IMR-90 (cell line): Measurements from ENCODE around the gene KLHDC7B. TPM values are rescaled to one million over a fixed set of nuclear protein-coding genes. Genes with fewer than 3 reads are reported as not detected.

Source experiments
- ATAC-seq: fragments of 200-7000 bp; cut with Tn5 transposase; 2 replicates; pipeline ENCODE4 v1.9.1; 2020; ENCODE audit warnings: low read depth, mild to moderate bottlenecking, moderate library complexity
- BruUV-seq: library from RNA; stranded (reverse); fragments of 400-500 nt; replicated peaks from 2 replicates; lab custom pipeline; 2021; lab: Mats Ljungman, UMichigan
- CTCF ChIA-PET: fragments of 300-600 bp; formaldehyde crosslinking; extraction: SDS; loops from one replicate; lab custom pipeline; 2021; ENCODE audit warnings: antibody characterized with exemption; lab: Yijun Ruan, JAX
- POLR2A ChIA-PET: fragments of 300-600 bp; sonication (Branson Sonifier 250); formaldehyde crosslinking; loops from one replicate; lab custom pipeline; 2022; ENCODE audit warnings: antibody characterized with exemption; ENCODE audit not compliant: unreplicated experiment; lab: Charles Lee
- DNase-seq: peaks from one replicate; pipeline ENCODE4 v3.0.0; 2013
- H2AFZ ChIP-seq: replicated peaks from 2 replicates; pipeline ENCODE3; 2013; ENCODE audit warnings: low read length, mild to moderate bottlenecking; ENCODE audit not compliant: poor library complexity
- H2AK5ac ChIP-seq: 2 replicates; pipeline ENCODE4 v1.6.1; 2013; ENCODE audit warnings: low read depth, low read length, inconsistent platforms
- H2AK9ac ChIP-seq: replicated peaks from 2 replicates; pipeline ENCODE3; 2013; ENCODE audit warnings: mild to moderate bottlenecking, low read depth, low read length, moderate library complexity; ENCODE audit not compliant: poor library complexity
- H2BK120ac ChIP-seq: 2 replicates; pipeline ENCODE4 v1.6.1; 2013; ENCODE audit warnings: low read depth, low read length, inconsistent platforms
- H2BK15ac ChIP-seq: 3 replicates; pipeline ENCODE4 v1.6.1; 2013; ENCODE audit warnings: low read depth, low read length, inconsistent platforms
- H2BK20ac ChIP-seq: 2 replicates; pipeline ENCODE4 v1.6.1; 2013; ENCODE audit warnings: low read depth, mild to moderate bottlenecking, inconsistent platforms, low read length, moderate library complexity
- H2BK5ac ChIP-seq: 2 replicates; pipeline ENCODE4 v1.6.1; 2013; ENCODE audit warnings: mild to moderate bottlenecking, low read depth, low read length, inconsistent platforms; ENCODE audit not compliant: poor library complexity, severe bottlenecking
- H3K14ac ChIP-seq: replicated peaks from 2 replicates; pipeline ENCODE4 v1.6.1; 2013; ENCODE audit warnings: low read depth, low read length, inconsistent platforms
- H3K18ac ChIP-seq: 2 replicates; pipeline ENCODE4 v1.6.1; 2013; ENCODE audit warnings: low read depth, low read length, control low read depth
- H3K23ac ChIP-seq: 2 replicates; pipeline ENCODE4 v1.6.1; 2013; ENCODE audit warnings: low read depth, low read length, inconsistent platforms
- H3K27ac ChIP-seq: 2 replicates; pipeline ENCODE4 v1.5.1; 2013; ENCODE audit warnings: mild to moderate bottlenecking, control low read depth, low read length; ENCODE audit not compliant: insufficient read depth
- H3K27me3 ChIP-seq: 2 replicates; pipeline ENCODE4 v1.6.1; 2013; ENCODE audit warnings: low read length; ENCODE audit not compliant: control insufficient read depth, insufficient read depth
- H3K36me3 ChIP-seq: 2 replicates; pipeline ENCODE4 v1.6.1; 2013; ENCODE audit warnings: low read length, mixed read lengths; ENCODE audit not compliant: control insufficient read depth, insufficient read depth
- H3K4ac ChIP-seq: 2 replicates; pipeline ENCODE4 v1.6.1; 2013; ENCODE audit warnings: low read depth, low read length, inconsistent platforms
- H3K4me1 ChIP-seq: 2 replicates; pipeline ENCODE4 v1.6.1; 2013; ENCODE audit warnings: low read length, mixed read lengths; ENCODE audit not compliant: control insufficient read depth, insufficient read depth
- H3K4me2 ChIP-seq: 2 replicates; pipeline ENCODE4 v1.6.1; 2013; ENCODE audit warnings: low read depth, mild to moderate bottlenecking, control low read depth, low read length, moderate library complexity
- H3K4me3 ChIP-seq: 2 replicates; pipeline ENCODE4 v1.5.1; 2013; ENCODE audit warnings: low read depth, mild to moderate bottlenecking, control low read depth, low read length, moderate library complexity; ENCODE audit not compliant: insufficient read depth
- H3K56ac ChIP-seq: 2 replicates; pipeline ENCODE4 v1.6.1; 2013; ENCODE audit warnings: low read length, inconsistent platforms; ENCODE audit not compliant: insufficient read depth; ENCODE audit errors: extremely low read depth
- H3K79me1 ChIP-seq, 2 experiments: 2 replicates each; pipeline ENCODE4 v1.6.1; 2013; ENCODE audit warnings: low read length in 2 of 2, inconsistent platforms in 1 of 2, low read depth in 1 of 2
- H3K9ac ChIP-seq: 2 replicates; pipeline ENCODE4 v1.6.1; 2013; ENCODE audit warnings: low read depth, low read length, control low read depth
- H3K9me1 ChIP-seq: 2 replicates; pipeline ENCODE4 v1.6.1; 2013; ENCODE audit warnings: low read length, inconsistent platforms; ENCODE audit not compliant: insufficient read depth
- H3K9me3 ChIP-seq: 2 replicates; pipeline ENCODE4 v1.6.1; 2013; ENCODE audit warnings: low read length; ENCODE audit not compliant: control insufficient read depth, insufficient read depth
- H4K20me1 ChIP-seq: 2 replicates; pipeline ENCODE4 v1.6.1; 2013; ENCODE audit warnings: low read length, inconsistent platforms; ENCODE audit not compliant: insufficient read depth
- H4K5ac ChIP-seq: 2 replicates; pipeline ENCODE4 v1.6.1; 2013; ENCODE audit warnings: mild to moderate bottlenecking, low read depth, low read length, control low read depth
- H4K8ac ChIP-seq, 2 experiments: 2 replicates each; pipeline ENCODE4 v1.6.1; 2013; ENCODE audit warnings: low read depth in 2 of 2, low read length in 2 of 2, control low read depth in 1 of 2, inconsistent platforms in 1 of 2
- H4K91ac ChIP-seq: 2 replicates; pipeline ENCODE4 v1.6.1; 2013; ENCODE audit warnings: low read depth, low read length, inconsistent platforms; ENCODE audit not compliant: insufficient read depth
- BHLHE40 ChIP-seq: fragments of 150-350 bp; IDR thresholded peaks from 2 replicates; pipeline ENCODE4 v1.6.1; 2016; ENCODE audit warnings: mild to moderate bottlenecking, low read depth, low read length
- CEBPB ChIP-seq: IDR thresholded peaks from 2 replicates; pipeline ENCODE4 v1.6.1; 2012; ENCODE audit warnings: low read depth, low read length, improper control_type of control experiment
- CHD1 ChIP-seq: IDR thresholded peaks from 2 replicates; pipeline ENCODE4 v1.6.1; 2012; ENCODE audit warnings: low read depth, low read length, improper control_type of control experiment
- ELK1 ChIP-seq: fragments of 150-350 bp; IDR thresholded peaks from 2 replicates; pipeline ENCODE4 v1.6.1; 2016; ENCODE audit warnings: low read depth, mild to moderate bottlenecking, low read length, moderate library complexity, borderline replicate concordance
- FOS ChIP-seq: fragments of 150-350 bp; IDR thresholded peaks from 2 replicates; pipeline ENCODE4 v1.6.1; 2016; ENCODE audit warnings: low read depth, low read length
- MAFK ChIP-seq: IDR thresholded peaks from 2 replicates; pipeline ENCODE4 v1.6.1; 2012; ENCODE audit warnings: low read depth, low read length, improper control_type of control experiment
- MAZ ChIP-seq: IDR thresholded peaks from 2 replicates; pipeline ENCODE4 v1.6.1; 2012; ENCODE audit warnings: low read depth, mild to moderate bottlenecking, low read length, improper control_type of control experiment, moderate library complexity, borderline replicate concordance
- MXI1 ChIP-seq: IDR thresholded peaks from 2 replicates; pipeline ENCODE4 v1.6.1; 2012; ENCODE audit warnings: low read depth, mild to moderate bottlenecking, low read length, moderate library complexity, borderline replicate concordance
- RAD21 ChIP-seq: IDR thresholded peaks from 2 replicates; pipeline ENCODE4 v1.6.1; 2012; ENCODE audit warnings: low read length, improper control_type of control experiment
- RCOR1 ChIP-seq: IDR thresholded peaks from 2 replicates; pipeline ENCODE4 v1.6.1; 2012; ENCODE audit warnings: mild to moderate bottlenecking, low read length, improper control_type of control experiment; ENCODE audit not compliant: insufficient replicate concordance
- RFX5 ChIP-seq: IDR thresholded peaks from 2 replicates; pipeline ENCODE4 v1.8.0; 2012; ENCODE audit warnings: low read depth, mild to moderate bottlenecking, low read length, moderate library complexity
- SMC3 ChIP-seq: fragments of 150-350 bp; IDR thresholded peaks from 2 replicates; pipeline ENCODE4 v1.6.1; 2016; ENCODE audit warnings: low read depth, mild to moderate bottlenecking, antibody characterized with exemption, low read length, moderate library complexity
- USF2 ChIP-seq: fragments of 150-350 bp; IDR thresholded peaks from 2 replicates; pipeline ENCODE4 v1.6.1; 2017; ENCODE audit warnings: mild to moderate bottlenecking, antibody characterized with exemption, low read length, low read depth
- whole genome bisulfite sequencing, 2 experiments: methylation state at CpG; one replicate each; pipeline versions ENCODE4 v1.1.5 to v1.1.7; 2013; ENCODE audit warnings: missing lambda C conversion rate in 2 of 2; ENCODE audit not compliant: insufficient read length in 1 of 2; ENCODE audit errors: extremely low coverage in 2 of 2; 5-methylcytosine and 5-hydroxymethylcytosine counted together
- dilution Hi-C: fragments of 300-500 bp; cut with HindIII; formaldehyde crosslinking; loops from one replicate; pipeline ENCODE4 v1.14.3; 2018; ENCODE audit warnings: low sequenced_read_pairs; ENCODE audit not compliant: unreplicated experiment
- in situ Hi-C: fragments of 300-500 bp; cut with MboI; formaldehyde crosslinking; loops from 3 replicates; pipeline ENCODE4 v1.14.3; 2019; ENCODE audit warnings: low sequenced_read_pairs, inconsistent platforms, mixed read lengths
- intact Hi-C: fragments of 100-400 bp; cut with micrococcal nuclease; formaldehyde crosslinking; loops from 2 replicates; pipeline ENCODE4 v1.10.0; 2022
- polyA plus RNA-seq, 3 experiments: library from polyadenylated mRNA; depleted of rRNA; stranded (reverse); fragments of >200 nt; gene quantifications; 2 replicates each; pipeline ENCODE4 v1.2.3, GENCODE V29; 2012; ENCODE audit warnings: low replicate concordance in 1 of 3
- total RNA-seq: library from RNA; depleted of rRNA; stranded (reverse); fragments of >200 nt; gene quantifications from 2 replicates; pipeline ENCODE4 v1.2.3, GENCODE V29; 2012
- TF ChIP-seq, protein P1 (sequence below): conservative IDR thresholded peaks from 2 replicates; pipeline ENCODE4 v1.5.1; 2012; ENCODE audit warnings: mild to moderate bottlenecking, low read depth, low read length, improper control_type of control experiment

The KLHDC7B gene
- total and polyA plus RNA-seq, 2 of the 4 experiments (the other 2 are of a cell fraction) = 0.05 TPM; not detected in 1

GRCh38 chr22:50556703-50557102 lies 11.0 kb downstream of the KLHDC7B start:
- Histone ChIP-seq H3K23ac (no peak overlapping the region), H2AFZ (no peak overlapping the region), H2BK5ac (no peak overlapping the region), H3K14ac (no peak overlapping the region), H3K4me3 (no peak overlapping the region), H2BK15ac (no peak overlapping the region), H3K9me1 (no peaks in the 10 kb centered on the region), H3K4ac (no peak overlapping the region), H3K4me2 (no peak overlapping the region), H3K27ac (no peak overlapping the region), H3K27me3 (peaks cover 40% of the 10 kb centered on the region), H3K4me1 (no peaks in the 10 kb centered on the region), H4K91ac (no peak overlapping the region), H2BK120ac (no peak overlapping the region), H4K8ac (no peak overlapping the region), H2BK20ac (no peak overlapping the region), H3K56ac (no peak overlapping the region), H4K20me1 (no peaks in the 10 kb centered on the region), H3K36me3 (no peaks in the 10 kb centered on the region), H3K9ac (no peak overlapping the region), H4K5ac (no peak overlapping the region), H3K18ac (no peak overlapping the region), H2AK9ac (no peak overlapping the region), H3K79me1 (no peaks in the 10 kb centered on the region), H3K9me3 (no peaks in the 10 kb centered on the region), H2AK5ac (no peak overlapping the region)
- in situ Hi-C loops (no loop called here), dilution Hi-C loops (no loop called here), intact Hi-C loops (no loop called here)
- TF ChIP-seq, protein P1, sequence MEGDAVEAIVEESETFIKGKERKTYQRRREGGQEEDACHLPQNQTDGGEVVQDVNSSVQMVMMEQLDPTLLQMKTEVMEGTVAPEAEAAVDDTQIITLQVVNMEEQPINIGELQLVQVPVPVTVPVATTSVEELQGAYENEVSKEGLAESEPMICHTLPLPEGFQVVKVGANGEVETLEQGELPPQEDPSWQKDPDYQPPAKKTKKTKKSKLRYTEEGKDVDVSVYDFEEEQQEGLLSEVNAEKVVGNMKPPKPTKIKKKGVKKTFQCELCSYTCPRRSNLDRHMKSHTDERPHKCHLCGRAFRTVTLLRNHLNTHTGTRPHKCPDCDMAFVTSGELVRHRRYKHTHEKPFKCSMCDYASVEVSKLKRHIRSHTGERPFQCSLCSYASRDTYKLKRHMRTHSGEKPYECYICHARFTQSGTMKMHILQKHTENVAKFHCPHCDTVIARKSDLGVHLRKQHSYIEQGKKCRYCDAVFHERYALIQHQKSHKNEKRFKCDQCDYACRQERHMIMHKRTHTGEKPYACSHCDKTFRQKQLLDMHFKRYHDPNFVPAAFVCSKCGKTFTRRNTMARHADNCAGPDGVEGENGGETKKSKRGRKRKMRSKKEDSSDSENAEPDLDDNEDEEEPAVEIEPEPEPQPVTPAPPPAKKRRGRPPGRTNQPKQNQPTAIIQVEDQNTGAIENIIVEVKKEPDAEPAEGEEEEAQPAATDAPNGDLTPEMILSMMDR = no peak
- TF ChIP-seq RFX5 (no peak), CEBPB (no peak), FOS (no peak), ELK1 (no peak), BHLHE40 (no peak), CHD1 (no peak), USF2 (no peak), RAD21 (no peak), MAFK (no peak), MAZ (no peak), MXI1 (no peak), SMC3 (no peak), RCOR1 (no peak)
- ATAC-seq = no peak
- POLR2A ChIA-PET = interaction anchor here (0.5 kb wide), 1 partner anchor 16 kb away, joined by 9 read pairs; no protein-coding TSS in a partner anchor
- BruUV-seq = no TSS peak
- WGBS, 2 experiments = no CpG with 5 or more reads among the region's 5 CpGs
- no peak for DNase-seq
- CTCF ChIA-PET = interaction anchor here (0.5 to 1.0 kb wide), 3 partner anchors 11 to 31 kb away, joined by 3 read pairs; partner anchors contain the start of gene KLHDC7B
